H9 (cell line): ENCODE results near the gene KLHL18. TPM values are rescaled to one million over a fixed set of nuclear protein-coding genes. Genes with fewer than 3 reads are reported as not detected.
A peak's percentile ranks its signal among the peaks of the same experiment; 100 is the strongest.

ENCODE experiments used
- DNase-seq: peaks from one replicate; pipeline ENCODE4 v3.0.0-alpha.2; 2017
- H2AFZ ChIP-seq: one replicate; pipeline ENCODE4 v1.6.1; 2013; ENCODE audit warnings: mild to moderate bottlenecking, low read length, control low read depth, moderate library complexity
- H2AK5ac ChIP-seq: 2 replicates; pipeline ENCODE4 v1.6.1; 2013; ENCODE audit warnings: low read length, control low read depth, mixed read lengths; ENCODE audit not compliant: insufficient read length
- H2BK120ac ChIP-seq: one replicate; pipeline ENCODE4 v1.6.1; 2013; ENCODE audit warnings: low read depth, mild to moderate bottlenecking, low read length, control low read depth, inconsistent platforms; ENCODE audit not compliant: poor library complexity, severe bottlenecking
- H2BK12ac ChIP-seq: 2 replicates; pipeline ENCODE4 v1.6.1; 2013; ENCODE audit warnings: low read length, control low read depth, mixed read lengths, low read depth; ENCODE audit not compliant: insufficient read length
- H2BK15ac ChIP-seq: 2 replicates; pipeline ENCODE4 v1.6.1; 2013; ENCODE audit warnings: low read depth, low read length, control low read depth
- H2BK20ac ChIP-seq: one replicate; pipeline ENCODE4 v1.6.1; 2013; ENCODE audit warnings: low read depth, mild to moderate bottlenecking, low read length, control low read depth, inconsistent platforms; ENCODE audit not compliant: poor library complexity, severe bottlenecking
- H2BK5ac ChIP-seq: 2 replicates; pipeline ENCODE4 v1.6.1; 2013; ENCODE audit warnings: low read length, control low read depth, mixed read lengths; ENCODE audit not compliant: insufficient read length
- H3K14ac ChIP-seq: 2 replicates; pipeline ENCODE4 v1.6.1; 2013; ENCODE audit warnings: low read length, control low read depth; ENCODE audit not compliant: insufficient read depth
- H3K18ac ChIP-seq: 2 replicates; pipeline ENCODE4 v1.6.1; 2013; ENCODE audit warnings: low read depth, mild to moderate bottlenecking, mixed read lengths, low read length, control low read depth; ENCODE audit not compliant: insufficient read length
- H3K23ac ChIP-seq: 2 replicates; pipeline ENCODE4 v1.6.1; 2013; ENCODE audit warnings: low read length, control low read depth, mixed read lengths, low read depth; ENCODE audit not compliant: insufficient read length
- H3K23me2 ChIP-seq: 2 replicates; pipeline ENCODE4 v1.6.1; 2013; ENCODE audit warnings: low read depth, mild to moderate bottlenecking, mixed read lengths, low read length, control low read depth; ENCODE audit not compliant: insufficient read length, poor library complexity, severe bottlenecking
- H3K27ac ChIP-seq: 2 replicates; pipeline ENCODE4 v1.5.1; 2013; ENCODE audit warnings: low read length, control low read depth, mixed read lengths, low read depth; ENCODE audit not compliant: insufficient read length
- H3K27me3 ChIP-seq: 2 replicates; pipeline ENCODE4 v1.6.1; 2013; ENCODE audit warnings: low read length, control low read depth, inconsistent platforms; ENCODE audit not compliant: insufficient read depth
- H3K4ac ChIP-seq: 2 replicates; pipeline ENCODE4 v1.6.1; 2013; ENCODE audit warnings: low read depth, mild to moderate bottlenecking, control low read depth, inconsistent platforms, low read length, moderate library complexity
- H3K4me1 ChIP-seq: 2 replicates; pipeline ENCODE4 v1.6.1; 2013; ENCODE audit warnings: low read length, control low read depth, inconsistent platforms; ENCODE audit not compliant: insufficient read depth
- H3K4me2 ChIP-seq: 2 replicates; pipeline ENCODE4 v1.6.1; 2013; ENCODE audit warnings: low read length, control low read depth, mixed read lengths; ENCODE audit not compliant: insufficient read length, insufficient read depth
- H3K56ac ChIP-seq: 2 replicates; pipeline ENCODE4 v1.6.1; 2013; ENCODE audit warnings: low read depth, mild to moderate bottlenecking, mixed read lengths, low read length, control low read depth; ENCODE audit not compliant: insufficient read length
- H3K79me1 ChIP-seq: 2 replicates; pipeline ENCODE4 v1.6.1; 2013; ENCODE audit warnings: low read depth, mild to moderate bottlenecking, moderate library complexity, low read length, control low read depth, inconsistent platforms; ENCODE audit not compliant: insufficient read depth, poor library complexity, severe bottlenecking
- H3K79me2 ChIP-seq: 2 replicates; pipeline ENCODE4 v1.6.1; 2013; ENCODE audit warnings: low read length, control low read depth, inconsistent platforms; ENCODE audit not compliant: insufficient read depth
- H3K9ac ChIP-seq: 2 replicates; pipeline ENCODE4 v1.6.1; 2013; ENCODE audit warnings: low read length, control low read depth, mixed read lengths; ENCODE audit not compliant: insufficient read length; ENCODE audit errors: extremely low read depth
- H3K9me3 ChIP-seq: one replicate; pipeline ENCODE4 v1.6.1; 2013; ENCODE audit warnings: low read depth, low read length, inconsistent platforms; ENCODE audit not compliant: control insufficient read depth
- H3T11ph ChIP-seq: one replicate; pipeline ENCODE4 v1.6.1; 2013; ENCODE audit warnings: mild to moderate bottlenecking, low read length, control low read depth, inconsistent platforms
- H4K20me1 ChIP-seq: one replicate; pipeline ENCODE4 v1.6.1; 2013; ENCODE audit not compliant: control insufficient read depth, insufficient read length, insufficient read depth
- H4K5ac ChIP-seq: 2 replicates; pipeline ENCODE4 v1.6.1; 2013; ENCODE audit warnings: low read depth, mild to moderate bottlenecking, mixed read lengths, low read length, control low read depth; ENCODE audit not compliant: insufficient read length
- H4K8ac ChIP-seq: replicated peaks from 2 replicates; pipeline ENCODE4 v1.6.1; 2013; ENCODE audit warnings: low read length, control low read depth, mixed read lengths, low read depth; ENCODE audit not compliant: insufficient read length
- H4K91ac ChIP-seq: 2 replicates; pipeline ENCODE4 v1.6.1; 2013; ENCODE audit warnings: low read depth, mild to moderate bottlenecking, moderate library complexity, mixed read lengths, low read length, control low read depth; ENCODE audit not compliant: insufficient read length
- H3K27ac Mint-ChIP-seq, 3 experiments: 2 replicates in 2 of 3; 3 replicates in 1 of 3; pipeline ENCODE4 v1.8.0; 2020 to 2021; ENCODE audit warnings: mixed read lengths in 3 of 3, mild to moderate bottlenecking in 1 of 3, moderate library complexity in 1 of 3
- H3K27me3 Mint-ChIP-seq: 2 replicates; pipeline ENCODE4 v1.8.0; 2021; ENCODE audit warnings: low read depth, mild to moderate bottlenecking, moderate library complexity, mixed read lengths
- H3K36me3 Mint-ChIP-seq, 3 experiments: 2 replicates in 2 of 3; 3 replicates in 1 of 3; pipeline ENCODE4 v1.8.0; 2020 to 2021; ENCODE audit warnings: low read depth in 3 of 3, mixed read lengths in 3 of 3; ENCODE audit not compliant: insufficient read depth in 1 of 3
- H3K4me1 Mint-ChIP-seq, 2 experiments: 2 replicates each; pipeline ENCODE4 v1.8.0; 2020; ENCODE audit warnings: mixed read lengths in 2 of 2
- H3K4me3 Mint-ChIP-seq, 2 experiments: 2 replicates in 1 of 2; 3 replicates in 1 of 2; pipeline ENCODE4 v1.8.0; 2020 to 2021; ENCODE audit warnings: mild to moderate bottlenecking in 2 of 2, mixed read lengths in 2 of 2, moderate library complexity in 1 of 2
- H3K9me3 Mint-ChIP-seq, 2 experiments: 2 replicates in 1 of 2; 3 replicates in 1 of 2; pipeline ENCODE4 v1.8.0; 2020; ENCODE audit warnings: mild to moderate bottlenecking in 2 of 2, mixed read lengths in 2 of 2, moderate library complexity in 1 of 2
- WGBS: extraction: QIAGEN DNeasy Blood & Tissue Kit; methylation state at CpG from one replicate; pipeline ENCODE4 v1.1.7; 2013; ENCODE audit warnings: missing lambda C conversion rate, low lambda C conversion rate, mixed read lengths; ENCODE audit not compliant: insufficient read length; ENCODE audit errors: extremely low coverage; 5-methylcytosine and 5-hydroxymethylcytosine counted together
- total RNA-seq: library from RNA; stranded (reverse); gene quantifications from 2 replicates; pipeline ENCODE4 v1.2.1, GENCODE V29; 2021
- TF ChIP-seq, protein P1 (sequence below): fragments of 200-600 bp; sonication (generic); conservative IDR thresholded peaks from 3 replicates; pipeline ENCODE4 v1.8.0; 2021; ENCODE audit warnings: antibody characterized with exemption, mild to moderate bottlenecking

KLHL18 gene
- total RNA-seq, 1 experiment from 2014 or later = 55.3 TPM

DNA sequence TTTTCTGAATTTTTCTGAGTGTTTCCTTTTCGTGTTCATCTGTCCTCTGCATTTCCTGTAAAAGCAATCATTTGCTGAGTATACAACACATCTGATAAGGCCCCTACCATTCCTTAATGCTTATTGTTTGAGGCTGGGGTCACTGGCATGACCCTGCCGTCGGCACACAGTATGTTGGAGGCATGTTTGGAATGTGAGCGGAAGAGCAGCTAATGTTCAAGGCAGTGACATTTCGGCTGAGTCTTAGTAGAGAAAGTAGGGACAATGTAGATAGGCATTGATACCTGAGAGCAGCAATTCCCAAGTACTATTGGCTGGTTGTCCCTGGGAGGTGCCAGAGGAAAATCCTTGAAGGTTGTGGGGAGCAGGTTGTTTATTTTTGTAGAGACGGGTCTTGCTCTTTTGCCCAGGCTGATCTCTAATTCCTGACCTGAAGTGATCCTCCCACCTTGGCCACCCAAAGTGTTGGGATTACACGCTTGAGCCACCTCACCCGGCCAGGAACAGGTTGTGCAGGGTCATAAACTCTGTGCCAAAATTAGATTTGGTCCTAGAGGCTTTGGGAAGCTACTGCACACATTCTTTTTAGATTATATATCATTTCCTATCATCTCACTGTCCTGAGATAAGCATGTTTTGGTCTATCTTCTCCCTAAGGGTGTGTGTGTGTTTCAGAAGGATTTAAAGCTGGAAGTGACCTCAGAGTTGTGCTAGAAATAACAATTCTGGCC is 111.6 kb downstream of the KLHL18 start:
- TF ChIP-seq, protein P1, sequence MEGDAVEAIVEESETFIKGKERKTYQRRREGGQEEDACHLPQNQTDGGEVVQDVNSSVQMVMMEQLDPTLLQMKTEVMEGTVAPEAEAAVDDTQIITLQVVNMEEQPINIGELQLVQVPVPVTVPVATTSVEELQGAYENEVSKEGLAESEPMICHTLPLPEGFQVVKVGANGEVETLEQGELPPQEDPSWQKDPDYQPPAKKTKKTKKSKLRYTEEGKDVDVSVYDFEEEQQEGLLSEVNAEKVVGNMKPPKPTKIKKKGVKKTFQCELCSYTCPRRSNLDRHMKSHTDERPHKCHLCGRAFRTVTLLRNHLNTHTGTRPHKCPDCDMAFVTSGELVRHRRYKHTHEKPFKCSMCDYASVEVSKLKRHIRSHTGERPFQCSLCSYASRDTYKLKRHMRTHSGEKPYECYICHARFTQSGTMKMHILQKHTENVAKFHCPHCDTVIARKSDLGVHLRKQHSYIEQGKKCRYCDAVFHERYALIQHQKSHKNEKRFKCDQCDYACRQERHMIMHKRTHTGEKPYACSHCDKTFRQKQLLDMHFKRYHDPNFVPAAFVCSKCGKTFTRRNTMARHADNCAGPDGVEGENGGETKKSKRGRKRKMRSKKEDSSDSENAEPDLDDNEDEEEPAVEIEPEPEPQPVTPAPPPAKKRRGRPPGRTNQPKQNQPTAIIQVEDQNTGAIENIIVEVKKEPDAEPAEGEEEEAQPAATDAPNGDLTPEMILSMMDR = no peak
- no peak overlapping the region for H3K4ac ChIP-seq
- no peak overlapping the region for H3K14ac ChIP-seq
- H2BK15ac ChIP-seq = no peak overlapping the region
- no peak overlapping the region for H3K9ac ChIP-seq
- H2AFZ ChIP-seq = no peak overlapping the region
- H2BK20ac ChIP-seq = no peak overlapping the region
- no peak overlapping the region for H3T11ph ChIP-seq
- H4K5ac ChIP-seq = no peak overlapping the region
- peaks cover 3% of the 10 kb centered on the region; the same call in 1 of the 2 replicates for H3K4me1 ChIP-seq
- no peak overlapping the region for H4K91ac ChIP-seq
- no peaks in the 10 kb centered on the region for H4K20me1 ChIP-seq
- no peak overlapping the region for H3K18ac ChIP-seq
- Mint-ChIP-seq H3K9me3 (no peaks in the 10 kb centered on the region), H3K27me3 (no peaks in the 10 kb centered on the region), H3K36me3 (peaks cover 2 to 20% (median 12%) of the 10 kb centered on the region in 3 experiments; a peak in 6 of 7 replicates), H3K4me1 (peaks cover 5 to 7% of the 10 kb centered on the region in 2 experiments), H3K27ac (peak overlapping the region in 2 of 3 experiments; percentile 5 to 59; a peak in 2 of 7 replicates), H3K4me3 (no peak overlapping the region)
- no peak overlapping the region for H3K56ac ChIP-seq
- peaks cover 3% of the 10 kb centered on the region for H3K79me1 ChIP-seq
- no CpG with 5 or more reads among the region's 8 CpGs for WGBS
- H3K27ac ChIP-seq = no peak overlapping the region
- no peak overlapping the region for H2BK120ac ChIP-seq
- H2BK5ac ChIP-seq = no peak overlapping the region
- H3K79me2 ChIP-seq = no peaks in the 10 kb centered on the region; the same call in 1 of the 2 replicates
- no peak overlapping the region for H2BK12ac ChIP-seq
- H3K23ac ChIP-seq = no peak overlapping the region
- H4K8ac ChIP-seq = no peak overlapping the region
- no peak overlapping the region for H2AK5ac ChIP-seq
- no peak overlapping the region for H3K4me2 ChIP-seq
- no peaks in the 10 kb centered on the region for H3K23me2 ChIP-seq
- no peak for DNase-seq
- no peaks in the 10 kb centered on the region for H3K9me3 ChIP-seq
- no peaks in the 10 kb centered on the region for H3K27me3 ChIP-seq
